GM12872 (cell line): Measurements from ENCODE around the gene SERPINB1.

ENCODE experiments used
- CTCF ChIP-seq: IDR thresholded peaks from 3 replicates; pipeline ENCODE4 v1.5.1; 2011; ENCODE audit warnings: low read depth, mild to moderate bottlenecking, low read length, moderate library complexity; ENCODE audit not compliant: insufficient read depth

Gene SERPINB1

GRCh38 chr6:2877960-2878359 lies 36.3 kb upstream of the SERPINB1 start:
- TF ChIP-seq CTCF: no peak

GRCh38 chr6:2877057-2877882 lies 35.6 kb upstream of the SERPINB1 start:
- no peak for TF ChIP-seq CTCF

- no peak for TF ChIP-seq CTCF
These were observed 34.8 kb upstream of the SERPINB1 start for GRCh38 chr6:2876210-2877056.

GRCh38 chr6:2875359-2876191 lies 33.9 kb upstream of the SERPINB1 start:
- TF ChIP-seq CTCF: no peak

GRCh38 chr6:2873643-2874042 lies 32.0 kb upstream of the SERPINB1 start:
- no peak for TF ChIP-seq CTCF

- TF ChIP-seq CTCF: no peak
These were observed 31.0 kb upstream of the SERPINB1 start for GRCh38 chr6:2872423-2873358.
